Measurements from ENCODE around the gene ERP29. TPM values are rescaled to one million over a fixed set of nuclear protein-coding genes. Genes with fewer than 3 reads are reported as not detected.

ERP29 gene
- total and polyA plus RNA-seq, 2 of the 13 experiments (the other 11 are each of a cell fraction or from before 2014, with no cell fraction given): 111 to 147 TPM

Small RNAs within 50 kb of the gene (microRNA-seq; reads per million reads assigned to microRNA genes)
- 1.2 reads per million for gene MIR3657

Small RNAs within 50 kb of the gene (small RNA-seq; reads per million reads assigned to genes)
- gene AC004024.1 (ENCODE audit: insufficient read depth in 2 of 3, insufficient read length in 3 of 3, low read depth in 2 of 3, low replicate concordance in 1 of 3): 0 reads per million in 3 experiments
- gene MIR3657 (ENCODE audit: insufficient read depth in 2 of 3, insufficient read length in 3 of 3, low read depth in 2 of 3, low replicate concordance in 1 of 3): 0 to 0.33 (median 0) reads per million in 3 experiments
- 0 reads per million in 3 experiments for gene RF00019 (ENCODE audit: insufficient read depth in 2 of 3, insufficient read length in 3 of 3, low read depth in 2 of 3, low replicate concordance in 1 of 3)

Other genes starting within 250 kb of the ERP29 start
- gene ALDH2, start 246.5 kb upstream of the ERP29 start, total RNA-seq (2016; rRNA removed; fragmentation: Illumina TruSeq; extraction: Trizol): 72.8 and 103 TPM in 2 replicates
- gene ALDH2, start 246.5 kb upstream of the ERP29 start, polyA plus RNA-seq (2011; rRNA removed): 67.8 and 78.8 TPM in 2 replicates
- gene MAPKAPK5, start 171.2 kb upstream of the ERP29 start, total RNA-seq (2016; rRNA removed; fragmentation: Illumina TruSeq; extraction: Trizol): 47.5 and 58.2 TPM in 2 replicates
- 36.7 and 43.2 TPM in 2 replicates for gene MAPKAPK5, start 171.2 kb upstream of the ERP29 start, polyA plus RNA-seq (2011; rRNA removed)
- gene TMEM116, start 261 bp upstream of the ERP29 start, total RNA-seq (2016; rRNA removed; fragmentation: Illumina TruSeq; extraction: Trizol): 11.5 and 14.0 TPM in 2 replicates
- 16.4 and 17.8 TPM in 2 replicates for gene TMEM116, start 261 bp upstream of the ERP29 start, polyA plus RNA-seq (2011; rRNA removed)
- 32.0 and 36.1 TPM in 2 replicates for gene NAA25, start 95.4 kb downstream of the ERP29 start, total RNA-seq (2016; rRNA removed; fragmentation: Illumina TruSeq; extraction: Trizol)
- gene NAA25, start 95.4 kb downstream of the ERP29 start, polyA plus RNA-seq (2011; rRNA removed): 11.4 and 13.5 TPM in 2 replicates
- 20.9 and 27.8 TPM in 2 replicates for gene TRAFD1, start 112.1 kb downstream of the ERP29 start, total RNA-seq (2016; rRNA removed; fragmentation: Illumina TruSeq; extraction: Trizol)
- 9.5 and 10.4 TPM in 2 replicates for gene TRAFD1, start 112.1 kb downstream of the ERP29 start, polyA plus RNA-seq (2011; rRNA removed)